K562 (cell line): ENCODE results near the gene C6orf47. TPM values are rescaled to one million over a fixed set of nuclear protein-coding genes. Genes with fewer than 3 reads are reported as not detected.

ENCODE experiments used
- ATAC-seq: fragments of 200-7000 bp; cut with Tn5 transposase; 3 replicates; pipeline ENCODE4 v1.9.1; 2020; ENCODE audit warnings: moderate library complexity
- BruUV-seq: library from RNA; stranded (reverse); fragments of 400-500 nt; replicated peaks from 2 replicates; lab custom pipeline; 2021; lab: Mats Ljungman, UMichigan
- CTCF ChIA-PET: fragments of 300-600 bp; formaldehyde crosslinking; extraction: SDS; loops from one replicate; lab custom pipeline; 2021; ENCODE audit warnings: low intra/inter-chr PET ratio; lab: Yijun Ruan, JAX
- POLR2A ChIA-PET: fragments of 300-600, 350-650 bp; sonication (Branson Sonifier 250); formaldehyde crosslinking; extraction: SDS; loops from one replicate; lab custom pipeline; 2021; ENCODE audit warnings: antibody characterized with exemption, inconsistent platforms; lab: Yijun Ruan, JAX
- DNase-seq, 4 experiments: peaks; one replicate each; pipeline versions ENCODE4 v3.0.0 to v3.0.0-alpha.2; 2011 to 2018; ENCODE audit warnings: low spot score in 3 of 4, mixed read lengths in 3 of 4; ENCODE audit errors: extremely low read depth in 1 of 4
- FAIRE-seq: peaks from 2 replicates; lab custom pipeline; 2011; peaks lifted over from hg19 to GRCh38; lab: Jason Lieb, UNC
- H2AFZ ChIP-seq: 2 replicates; pipeline ENCODE4 v1.6.0; 2011; ENCODE audit warnings: low read depth, low read length, control low read depth, inconsistent platforms
- H3K27ac ChIP-seq: fragments of 200-600 bp; 3 replicates; pipeline ENCODE4 v1.8.0; 2011; ENCODE audit warnings: low read depth, mild to moderate bottlenecking, control low read depth, inconsistent platforms, low read length, moderate library complexity, mixed read lengths; ENCODE audit errors: extremely low read depth
- H3K27me3 ChIP-seq, 2 experiments: fragments of 300-600 bp in 1 of 2; 2 replicates in 1 of 2; 3 replicates in 1 of 2; pipeline versions ENCODE4 v1.6.0 to v1.8.0; 2011; ENCODE audit warnings: inconsistent platforms in 2 of 2, low read length in 2 of 2, mild to moderate bottlenecking in 1 of 2, mixed read lengths in 1 of 2, moderate library complexity in 1 of 2; ENCODE audit not compliant: control insufficient read depth in 2 of 2, insufficient read depth in 2 of 2
- H3K36me3 ChIP-seq: fragments of 300-600 bp; 3 replicates; pipeline ENCODE4 v1.8.0; 2011; ENCODE audit warnings: mild to moderate bottlenecking, low read length, inconsistent platforms; ENCODE audit not compliant: control insufficient read depth, insufficient read depth
- H3K4me1 ChIP-seq, 2 experiments: fragments of 200-600 bp in 1 of 2; replicated peaks in 1 of 2; 2 replicates in 1 of 2; 3 replicates in 1 of 2; pipeline versions ENCODE4 v1.5.1 to v1.8.0; 2011; ENCODE audit warnings: inconsistent platforms in 2 of 2, low read length in 2 of 2, mild to moderate bottlenecking in 1 of 2, mixed read lengths in 1 of 2, moderate library complexity in 1 of 2; ENCODE audit not compliant: control insufficient read depth in 2 of 2, insufficient read depth in 2 of 2
- H3K4me2 ChIP-seq: 2 replicates; pipeline ENCODE4 v1.6.1; 2011; ENCODE audit warnings: low read length, control low read depth, inconsistent platforms, mixed read lengths; ENCODE audit not compliant: insufficient read depth
- H3K4me3 ChIP-seq: fragments of 200-600 bp; sonication (generic), shearing (Covaris generic); 2 replicates; pipeline ENCODE4 v1.5.1; 2016; ENCODE audit warnings: control low read depth, inconsistent platforms
- H3K79me2 ChIP-seq: fragments of 200-600 bp; 3 replicates; pipeline ENCODE4 v1.8.0; 2011; ENCODE audit warnings: low read length, inconsistent platforms; ENCODE audit not compliant: control insufficient read depth, insufficient read depth
- H3K9ac ChIP-seq, 2 experiments: 2 replicates each; pipeline versions ENCODE4 v1.6.0 to v1.6.1; 2011; ENCODE audit warnings: low read depth in 2 of 2, low read length in 2 of 2, control low read depth in 1 of 2, inconsistent platforms in 1 of 2, mild to moderate bottlenecking in 1 of 2, mixed read lengths in 1 of 2; ENCODE audit not compliant: insufficient read depth in 1 of 2
- H3K9me1 ChIP-seq: one replicate; pipeline ENCODE4 v1.6.0; 2011; ENCODE audit warnings: inconsistent platforms, mild to moderate bottlenecking, low read length, moderate library complexity; ENCODE audit not compliant: control insufficient read depth, insufficient read depth
- H3K9me3 ChIP-seq: replicated peaks from 2 replicates; pipeline ENCODE4 v1.5.1; 2011; ENCODE audit warnings: low read depth, low read length, inconsistent platforms; ENCODE audit not compliant: control insufficient read depth, insufficient read depth
- H4K20me1 ChIP-seq: replicated peaks from 2 replicates; pipeline ENCODE4 v1.6.1; 2011; ENCODE audit warnings: low read length, inconsistent platforms, mixed read lengths; ENCODE audit not compliant: control insufficient read depth, insufficient read depth
- CBX5 ChIP-seq: IDR thresholded peaks from 2 replicates; pipeline ENCODE4 v1.6.1; 2014; ENCODE audit warnings: low read depth, borderline replicate concordance
- CREM ChIP-seq: IDR thresholded peaks from 2 replicates; pipeline ENCODE4 v1.6.1; 2014; ENCODE audit warnings: antibody characterized with exemption, low read depth
- ELF1 ChIP-seq: fragments of 200-800 bp; sonication (Bioruptor generic); IDR thresholded peaks from 2 replicates; pipeline ENCODE4 v1.6.1; 2016; ENCODE audit warnings: missing genetic modification characterization, missing compliant biosample characterization
- ERF ChIP-seq: fragments of 450-650 bp; formaldehyde crosslinking; IDR thresholded peaks from 2 replicates; pipeline ENCODE4 v1.4.0; 2020; ENCODE audit warnings: mild to moderate bottlenecking, mixed read lengths
- ETS1 ChIP-seq: conservative IDR thresholded peaks from 2 replicates; pipeline ENCODE4 v1.6.1; 2011; ENCODE audit warnings: low read depth, mild to moderate bottlenecking, low read length; ENCODE audit not compliant: control insufficient read depth
- HMG20A ChIP-seq: fragments of 450-650 bp; formaldehyde crosslinking; conservative IDR thresholded peaks from 2 replicates; pipeline ENCODE4 v1.4.0; 2020; ENCODE audit warnings: mild to moderate bottlenecking, mixed read lengths
- KDM1A ChIP-seq, 2 experiments: fragments of 450-650 bp; IDR thresholded peaks; 2 replicates each; pipeline ENCODE4 v1.6.1; 2016; ENCODE audit warnings: mild to moderate bottlenecking in 2 of 2
- RBFOX2 ChIP-seq: fragments of 200-400 bp; formaldehyde crosslinking; IDR thresholded peaks from 2 replicates; pipeline ENCODE4 v1.6.1; 2017; ENCODE audit warnings: low read depth, mild to moderate bottlenecking, low read length, moderate library complexity
- THAP7 ChIP-seq: fragments of 250-450 bp; sonication (Bioruptor Pico); IDR thresholded peaks from 2 replicates; pipeline ENCODE4 v1.5.0; 2021
- UBTF ChIP-seq, 2 experiments: IDR thresholded peaks; 2 replicates each; pipeline ENCODE4 v1.6.1; 2012; ENCODE audit warnings: improper control_type of control experiment in 2 of 2, low read depth in 2 of 2, low read length in 2 of 2, borderline replicate concordance in 1 of 2
- WGBS: fragments of 100-300 bp; shearing (Covaris generic); methylation state at CpG from one replicate; pipeline ENCODE4 v1.1.6; 2016; ENCODE audit warnings: low coverage, mixed read lengths; ENCODE audit not compliant: insufficient coverage; ENCODE audit errors: missing lambda C conversion rate; 5-methylcytosine and 5-hydroxymethylcytosine counted together
- in situ Hi-C: fragments of 300-500 bp; cut with MboI; formaldehyde crosslinking; loops from 4 replicates; pipeline ENCODE4 v1.15.0; 2018; ENCODE audit warnings: inconsistent platforms, mixed read lengths
- intact Hi-C: fragments of 100-400 bp; cut with micrococcal nuclease; formaldehyde crosslinking; loops from 2 replicates; pipeline ENCODE4 v1.14.2; 2022
- polyA plus RNA-seq, 8 experiments: library from polyadenylated mRNA; depleted of rRNA in 4 of 8; stranded (reverse) in 5 of 8; unstranded in 3 of 8; fragments of >200 nt; fragmentation: Nextera tagmentation in 2 of 8; fragmentation: Illumina TruSeq in 1 of 8; extraction: Ambion mirVana in 2 of 8; extraction: Trizol in 1 of 8; gene quantifications; 2 replicates each; pipeline versions ENCODE4 v1.2.1 to v1.2.3, GENCODE V29; 2011 to 2014; ENCODE audit warnings: inconsistent platforms in 1 of 8, missing spikeins in 1 of 8
- total RNA-seq, 7 experiments: library from RNA; depleted of rRNA in 6 of 7; stranded (reverse); fragments of >200 nt in 6 of 7; fragmentation: Illumina TruSeq in 2 of 7; extraction: Trizol in 2 of 7; gene quantifications; 2 replicates each; pipeline versions ENCODE4 v1.2.1 to v1.2.3, GENCODE V29; 2011 to 2021; ENCODE audit warnings: low replicate concordance in 1 of 7
- TF ChIP-seq, protein P1 (sequence below): fragments of 250-450 bp; sonication (Bioruptor Pico); IDR thresholded peaks from 2 replicates; pipeline ENCODE4 v1.4.0; 2020; ENCODE audit warnings: mild to moderate bottlenecking, moderate library complexity
- TF ChIP-seq, protein P2 (sequence below): fragments of 200-800 bp; sonication (Bioruptor generic); IDR thresholded peaks from 2 replicates; pipeline ENCODE4 v1.6.1; 2017; ENCODE audit warnings: missing genetic modification characterization, missing compliant biosample characterization

The C6orf47 gene
- total and polyA plus RNA-seq, 9 of the 15 experiments (the other 6 are each of a cell fraction or from before 2014, with no cell fraction given) = 0.14 to 43.8 (median 27.0) TPM

DNA sequence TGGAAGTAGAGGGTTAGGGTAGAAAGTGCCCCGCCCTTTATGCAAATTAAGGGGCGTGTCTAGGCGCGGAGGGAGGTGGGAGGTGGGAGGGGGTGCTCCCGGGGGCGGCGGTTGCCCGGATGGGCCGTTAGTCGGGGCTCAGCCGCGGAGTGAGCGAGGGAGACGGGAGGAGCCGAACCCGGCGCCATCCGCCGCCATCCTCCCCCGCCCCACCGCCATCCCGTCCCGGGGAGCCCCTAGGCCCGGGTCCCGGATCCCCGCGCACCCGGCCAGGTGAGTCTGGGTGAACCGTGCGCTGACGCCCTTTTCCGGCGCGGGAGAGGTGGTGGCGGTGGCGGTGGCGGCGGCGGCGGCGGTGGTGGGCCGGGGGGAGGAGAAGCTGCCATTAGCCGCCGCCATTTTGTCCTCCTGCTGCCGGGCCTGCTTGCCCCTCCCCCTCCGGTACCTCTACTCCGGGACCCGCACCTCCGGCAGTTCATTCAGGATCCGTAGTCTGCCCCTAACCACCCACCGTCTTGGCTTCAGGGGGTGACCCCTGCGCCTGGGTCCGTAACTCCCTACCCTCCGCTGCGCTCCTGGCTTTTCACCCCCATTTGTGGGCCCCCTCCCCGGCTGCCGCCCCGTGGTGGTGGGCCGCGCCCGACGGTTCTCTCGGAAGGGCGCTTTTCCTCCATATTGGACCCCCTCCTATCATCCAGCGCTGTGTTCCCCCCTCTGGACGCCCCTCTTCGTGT is 39.8 kb downstream of the C6orf47 start, which contains the start of gene PRRC2A:
Gene PRRC2A (plus strand): TSS at position 130 of the 734 bp plus-strand sequence. CDS start 2,075 bp downstream, outside the sequence.
- H3K4me1 ChIP-seq = peaks cover 20 to 30% of the 10 kb centered on the region in 2 experiments
- ChIA-PET POLR2A (interaction anchor here (0.6 to 12.4 kb wide), 24 partner anchors 10 to 213 kb away, joined by 3 to 274 read pairs (median 4); partner anchors contain the start of genes APOM, BAG6, C6orf47 and DDX39B), CTCF (no interaction called here)
- DNase-seq = peak; percentile 89 to 98 (median 94)
- H3K27ac ChIP-seq = peak within 1 kb of the TSS; percentile 98
- H3K9ac ChIP-seq = peak within 1 kb of the TSS; percentile 98 to 99
- peak within 1 kb of the TSS; percentile 96 for H3K4me3 ChIP-seq
- WGBS = under 1% methylated on average over 37 of the region's 67 CpGs
- peaks cover 12% of the 10 kb centered on the region for H3K9me1 ChIP-seq
- in situ Hi-C loops (no loop called here), intact Hi-C loops (loop anchor here (1.0 kb wide), 2 partner anchors 45 to 73 kb away; partner anchors contain the start of gene NFKBIL1)
- no peaks in the 10 kb centered on the region for H3K27me3 ChIP-seq
- ATAC-seq = peak; percentile 84
- FAIRE-seq = no peak
- H3K36me3 ChIP-seq = peaks cover 49% of the 10 kb centered on the region
- peak within 1 kb of the TSS; percentile 97 for H2AFZ ChIP-seq
- peaks cover 22% of the 10 kb centered on the region; the same call in 1 of the 2 replicates for H4K20me1 ChIP-seq
- peak within 1 kb of the TSS; percentile 99 for H3K4me2 ChIP-seq
- peaks cover 50% of the 10 kb centered on the region for H3K79me2 ChIP-seq
- H3K9me3 ChIP-seq = no peaks in the 10 kb centered on the region
- no TSS peak for BruUV-seq
- TF ChIP-seq THAP7 (CRISPR knock-in tag) (peak; percentile 68; the same call in 1 of the 2 replicates), UBTF (IDR thresholded peaks at IDR 0.05; ENCODE audit: borderline replicate concordance in 1 of 2, low read depth in 2 of 2, low read length in 2 of 2) (peak in 1 of 2 experiments; percentile 62; a peak in 1 of 4 replicates), HMG20A (CRISPR knock-in tag) (no peak), CREM (no peak), KDM1A (IDR thresholded peaks at IDR 0.05) (peak in 1 of 2 experiments; percentile 63; a peak in 1 of 4 replicates), ELF1 (tag) (no peak), CBX5 (no peak), RBFOX2 (peak; percentile 89), ERF (CRISPR knock-in tag) (0 out of 2 replicates have a peak, but pooled peaks have one; percentile 33), ETS1 (peak; percentile 87)
- TF ChIP-seq, protein P1, sequence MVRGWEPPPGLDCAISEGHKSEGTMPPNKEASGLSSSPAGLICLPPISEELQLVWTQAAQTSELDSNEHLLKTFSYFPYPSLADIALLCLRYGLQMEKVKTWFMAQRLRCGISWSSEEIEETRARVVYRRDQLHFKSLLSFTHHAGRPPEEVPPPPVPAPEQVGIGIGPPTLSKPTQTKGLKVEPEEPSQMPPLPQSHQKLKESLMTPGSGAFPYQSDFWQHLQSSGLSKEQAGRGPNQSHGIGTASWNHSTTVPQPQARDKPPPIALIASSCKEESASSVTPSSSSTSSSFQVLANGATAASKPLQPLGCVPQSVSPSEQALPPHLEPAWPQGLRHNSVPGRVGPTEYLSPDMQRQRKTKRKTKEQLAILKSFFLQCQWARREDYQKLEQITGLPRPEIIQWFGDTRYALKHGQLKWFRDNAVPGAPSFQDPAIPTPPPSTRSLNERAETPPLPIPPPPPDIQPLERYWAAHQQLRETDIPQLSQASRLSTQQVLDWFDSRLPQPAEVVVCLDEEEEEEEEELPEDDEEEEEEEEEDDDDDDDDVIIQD = no peak
- TF ChIP-seq, protein P2, sequence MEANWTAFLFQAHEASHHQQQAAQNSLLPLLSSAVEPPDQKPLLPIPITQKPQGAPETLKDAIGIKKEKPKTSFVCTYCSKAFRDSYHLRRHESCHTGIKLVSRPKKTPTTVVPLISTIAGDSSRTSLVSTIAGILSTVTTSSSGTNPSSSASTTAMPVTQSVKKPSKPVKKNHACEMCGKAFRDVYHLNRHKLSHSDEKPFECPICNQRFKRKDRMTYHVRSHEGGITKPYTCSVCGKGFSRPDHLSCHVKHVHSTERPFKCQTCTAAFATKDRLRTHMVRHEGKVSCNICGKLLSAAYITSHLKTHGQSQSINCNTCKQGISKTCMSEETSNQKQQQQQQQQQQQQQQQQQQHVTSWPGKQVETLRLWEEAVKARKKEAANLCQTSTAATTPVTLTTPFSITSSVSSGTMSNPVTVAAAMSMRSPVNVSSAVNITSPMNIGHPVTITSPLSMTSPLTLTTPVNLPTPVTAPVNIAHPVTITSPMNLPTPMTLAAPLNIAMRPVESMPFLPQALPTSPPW (CRISPR knock-in tag) = peak; percentile 100
